GM21737 (cell line): ENCODE results near the gene MAP3K19.
"Not testable (repeated sequence)": the region's sequence is repeated elsewhere in the genome, so short reads cannot be mapped to it uniquely, and the experiment has no call there.

ENCODE experiments used
- ATAC-seq: cut with Tn5 transposase; IDR thresholded peaks from one replicate; pipeline ENCODE4 v1.9.1; 2021; ENCODE audit warnings: mild to moderate bottlenecking, moderate library complexity; ENCODE audit not compliant: unreplicated experiment

MAP3K19 gene

DNA sequence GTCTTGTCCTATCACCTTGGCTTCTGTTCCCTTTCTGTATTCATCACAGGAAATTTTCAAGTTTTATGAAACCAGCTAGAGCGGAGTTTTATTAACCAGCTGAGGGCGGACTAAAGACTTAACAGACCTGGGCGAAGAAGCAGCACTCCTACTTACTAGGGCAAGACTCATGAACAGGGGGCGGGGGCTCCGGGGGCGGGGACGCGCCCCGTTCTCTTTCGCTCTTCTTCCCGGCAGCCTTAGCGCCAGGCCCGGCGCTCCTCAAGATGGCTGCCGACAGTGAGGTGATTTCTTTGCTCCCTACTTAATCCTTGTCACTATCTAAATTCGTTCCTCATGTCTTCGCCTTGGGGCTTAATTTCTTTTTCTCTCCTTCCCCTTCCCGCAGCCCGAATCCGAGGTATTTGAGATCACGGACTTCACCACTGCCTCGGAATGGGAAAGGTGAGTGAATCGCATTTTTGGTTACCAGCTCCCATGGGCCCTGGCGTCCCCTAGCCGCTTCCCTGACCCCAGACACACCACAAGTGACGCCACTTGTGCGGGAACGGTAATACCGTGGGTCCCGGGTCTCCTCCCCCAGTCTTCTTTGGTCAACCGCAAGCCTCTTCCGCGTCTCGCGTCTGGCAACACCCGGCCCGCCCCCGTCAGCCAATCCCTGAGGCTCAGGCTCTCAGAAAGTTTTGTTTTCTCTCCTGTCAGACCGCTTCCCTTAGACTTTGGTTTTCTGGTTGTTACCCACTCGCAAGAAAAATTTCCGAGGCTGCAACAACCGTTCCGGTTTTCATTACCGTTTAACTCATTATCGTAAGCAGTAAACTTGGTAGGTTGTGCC is 5.0 kb upstream of the MAP3K19 start, which contains the start of gene RAB3GAP1:
Gene RAB3GAP1 (plus strand): TSS at position 251 of the 835 bp plus-strand sequence. CDS start 16 bp downstream, at position 267.
- peak; percentile 78 for ATAC-seq

DNA sequence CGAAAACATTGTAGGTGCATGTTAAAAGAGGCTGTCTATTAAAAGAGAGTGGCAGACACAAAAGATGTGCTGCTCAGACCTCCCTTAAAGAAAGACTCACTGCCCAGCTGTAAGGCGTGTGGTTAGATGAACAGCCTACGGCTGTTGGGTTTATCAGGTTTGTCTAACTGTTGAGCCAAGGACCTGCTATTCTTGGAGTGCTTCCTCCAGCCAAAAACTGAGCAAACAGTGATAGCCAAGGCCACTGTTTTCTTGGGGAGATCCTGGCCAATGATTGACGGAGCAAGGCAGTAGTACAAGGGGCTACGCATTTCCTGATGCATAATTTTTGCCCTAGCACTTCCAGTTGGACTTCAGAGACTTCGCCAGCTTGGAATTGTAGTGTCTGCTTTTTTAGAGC is 3.4 kb upstream of the MAP3K19 start:
- no peak for ATAC-seq

- ATAC-seq = no peak
Observed at GRCh38 chr2:135050132-135050531, 2.9 kb upstream of the MAP3K19 start.

DNA sequence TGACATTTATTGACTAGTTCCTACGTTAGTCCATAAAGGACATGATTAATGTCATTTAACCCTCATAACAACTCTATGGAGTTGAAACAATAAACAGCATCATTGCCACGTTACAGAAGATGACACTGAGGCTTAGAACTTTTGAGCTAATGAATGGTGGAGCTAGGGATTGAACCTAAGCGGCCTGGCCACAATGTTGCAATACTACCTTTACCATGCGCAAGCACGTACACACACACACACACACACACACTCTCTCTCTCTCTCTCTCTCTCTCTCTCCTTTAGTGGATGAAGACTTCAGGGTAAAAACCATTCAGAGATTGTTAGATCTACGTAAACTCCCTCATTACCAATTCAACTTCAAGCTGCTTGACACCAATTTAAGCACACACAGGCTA is 875 bp upstream of the MAP3K19 start:
- no peak for ATAC-seq

DNA sequence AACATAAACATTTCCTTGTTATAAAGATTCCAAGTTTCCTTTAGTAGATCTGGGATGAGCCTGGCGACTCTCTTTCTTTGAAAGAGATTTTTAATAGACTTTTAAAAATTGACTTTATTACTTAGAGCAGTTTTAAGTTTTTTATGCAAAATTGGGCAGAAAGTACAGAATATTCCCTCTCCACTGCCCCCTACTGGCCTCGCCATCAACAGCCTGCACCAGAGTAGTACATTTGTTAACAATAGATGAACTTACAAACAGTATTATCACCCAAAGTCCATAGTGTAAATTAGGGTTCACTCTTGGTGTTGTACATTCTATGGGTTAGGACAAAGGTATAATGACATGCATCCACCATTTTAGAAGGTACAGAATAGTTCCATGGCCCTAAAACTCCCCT is 3.9 kb downstream of the MAP3K19 start:
- ATAC-seq = no peak

- ATAC-seq = no peak
Observed at GRCh38 chr2:135037831-135038230, 9.4 kb downstream of the MAP3K19 start.

GRCh38 chr2:135033216-135033615 is 14.0 kb downstream of the MAP3K19 start:
- not testable (repeated sequence) for ATAC-seq

GRCh38 chr2:135030826-135031225 is 16.4 kb downstream of the MAP3K19 start:
- no peak for ATAC-seq

- ATAC-seq = no peak
Observed at GRCh38 chr2:135029481-135030134, 17.6 kb downstream of the MAP3K19 start.

GRCh38 chr2:135023886-135024485 is 23.3 kb downstream of the MAP3K19 start:
- ATAC-seq = no peak

DNA sequence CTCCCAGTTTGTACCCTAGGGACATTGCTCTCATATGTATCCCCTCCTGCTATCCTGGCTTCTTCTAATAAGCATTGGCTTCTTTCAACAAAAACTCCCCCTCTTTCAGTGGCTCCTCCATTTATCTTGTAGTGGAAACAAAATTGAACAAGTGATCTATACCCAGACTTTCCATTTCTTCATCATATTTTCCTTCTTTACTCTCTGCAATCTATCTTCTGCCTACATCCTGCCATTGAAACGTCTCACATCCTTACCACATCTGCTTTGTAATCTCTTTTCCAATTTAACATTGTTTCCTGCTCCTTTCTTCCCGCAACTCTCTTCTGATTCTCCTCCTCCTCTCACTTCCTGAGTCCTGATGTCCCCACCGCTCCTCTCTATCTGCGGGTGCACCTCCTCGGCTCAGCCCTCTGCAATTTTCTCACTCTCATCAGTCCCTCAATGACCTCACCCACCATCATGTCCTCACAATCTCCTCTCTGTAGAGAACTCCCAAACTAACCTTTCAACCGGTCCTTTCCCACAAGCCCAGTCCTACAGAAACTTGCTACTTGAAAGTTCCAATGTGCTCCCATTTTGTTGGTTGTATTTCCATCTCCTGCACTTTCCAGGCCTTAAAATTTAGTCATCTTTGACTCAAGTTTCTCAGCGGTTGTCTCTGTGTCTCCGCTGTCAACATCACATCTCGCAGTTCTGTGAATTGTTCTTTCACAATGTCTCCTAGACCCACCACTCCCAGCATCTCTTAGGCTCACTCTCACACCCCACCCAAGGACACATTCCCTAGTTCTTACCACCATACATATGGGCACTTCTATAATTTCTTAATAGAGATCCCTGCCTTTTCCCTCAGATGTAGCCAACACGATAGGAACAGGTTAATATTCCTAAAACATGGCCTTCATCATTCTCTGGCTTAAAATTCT is 24.0 kb downstream of the MAP3K19 start:
- ATAC-seq = no peak

GRCh38 chr2:135021618-135022017 is 25.6 kb downstream of the MAP3K19 start:
- ATAC-seq = no peak

DNA sequence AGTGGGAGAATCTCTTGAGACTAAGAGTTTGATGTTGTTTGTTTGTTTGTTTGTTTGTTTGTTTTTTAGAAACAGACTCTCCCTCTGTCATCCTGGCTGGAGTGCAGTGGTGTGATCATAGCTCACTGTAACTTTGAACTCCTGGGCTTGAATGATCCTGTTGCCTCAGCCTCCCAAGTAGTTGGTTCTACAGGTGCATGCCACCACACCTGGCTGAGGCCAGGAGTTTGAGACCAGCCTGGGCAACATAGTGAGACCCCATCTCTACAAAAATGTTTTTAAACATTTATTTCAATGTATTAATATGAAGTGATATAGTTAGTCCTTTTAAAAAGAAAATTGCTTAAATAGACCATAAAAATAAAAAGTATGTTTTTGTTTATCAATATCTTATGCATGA is 35.6 kb downstream of the MAP3K19 start:
- no peak for ATAC-seq

DNA sequence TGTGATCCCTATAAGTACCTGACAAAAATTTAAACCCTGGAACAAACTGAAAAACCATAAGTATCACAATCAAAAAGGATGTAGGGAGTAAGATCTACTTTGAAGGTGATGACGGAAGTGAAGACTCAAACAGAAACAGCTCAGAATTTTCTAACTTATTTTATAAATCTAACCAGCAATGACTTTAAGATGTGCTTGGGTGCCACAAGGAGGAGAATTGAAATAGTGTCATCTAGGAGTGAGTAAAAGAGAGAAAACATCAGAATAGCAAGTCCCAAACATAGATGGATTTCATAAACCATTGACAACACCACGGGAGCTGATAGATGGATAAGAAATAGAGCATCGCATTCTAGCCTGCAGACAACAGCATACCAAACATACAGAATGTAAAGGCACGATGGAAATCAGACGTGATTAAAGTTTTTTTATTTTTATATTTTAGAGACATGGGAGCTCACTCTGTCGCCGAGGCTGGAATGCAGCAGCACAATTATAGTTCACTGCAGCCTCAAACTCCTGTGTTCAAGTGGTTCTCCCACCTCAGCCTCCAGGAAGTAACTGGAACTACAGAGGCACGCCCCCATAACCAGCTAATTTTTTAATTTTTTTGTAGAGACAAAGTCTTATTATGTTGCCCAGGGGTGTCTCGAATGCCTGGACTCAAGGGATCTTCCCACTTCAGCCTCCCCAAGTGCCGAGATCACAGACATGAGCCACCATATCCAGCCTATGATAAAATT is 36.9 kb downstream of the MAP3K19 start:
- no peak for ATAC-seq

GRCh38 chr2:135009339-135009738 is 37.9 kb downstream of the MAP3K19 start:
- ATAC-seq = no peak

GRCh38 chr2:135005753-135006152 is 41.5 kb downstream of the MAP3K19 start:
- no peak for ATAC-seq

GRCh38 chr2:135004005-135004746 is 43.1 kb downstream of the MAP3K19 start:
- ATAC-seq = peak; percentile 89

DNA sequence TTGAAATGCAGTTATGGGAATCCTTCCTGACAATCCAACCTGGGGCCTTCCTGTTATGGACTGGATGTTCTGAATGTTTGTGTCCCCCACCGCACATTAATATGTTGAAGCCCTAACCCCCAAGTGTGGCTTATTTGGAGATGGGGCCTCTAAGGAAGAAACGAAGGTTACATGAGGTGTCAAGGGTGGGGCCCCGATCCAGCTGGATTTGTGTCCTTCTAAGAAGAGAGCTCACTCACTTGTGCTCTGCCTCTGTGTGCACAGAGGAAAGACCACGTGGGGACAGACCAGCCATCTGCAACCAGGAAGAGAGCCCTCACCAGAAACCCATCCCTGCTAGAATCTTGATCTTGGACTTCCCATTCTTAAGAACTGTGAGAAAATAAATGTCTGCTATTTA is 44.4 kb downstream of the MAP3K19 start:
- no peak for ATAC-seq

DNA sequence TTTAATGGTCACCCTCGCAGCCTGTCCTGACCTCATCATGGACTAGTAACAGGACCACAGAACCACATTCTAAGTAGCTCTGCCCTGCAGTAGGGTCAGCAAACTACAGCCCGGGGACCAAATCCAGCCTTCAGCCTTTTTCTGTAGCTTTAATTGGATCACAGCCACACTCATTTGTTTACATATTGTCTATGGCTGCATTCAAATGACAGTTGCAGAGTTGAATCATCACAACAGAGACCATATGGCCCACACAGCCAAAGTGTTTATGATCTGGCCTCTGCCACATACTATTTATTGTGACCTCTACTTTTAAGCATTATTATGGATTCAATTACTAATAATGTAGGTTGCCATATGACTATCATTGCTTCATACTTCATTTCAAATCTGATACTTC is 47.7 kb downstream of the MAP3K19 start:
- ATAC-seq = no peak
